HUES64 (cell line): ENCODE measurements around the gene FLOT1.
"Not testable (repeated sequence)": the region's sequence is repeated elsewhere in the genome, so short reads cannot be mapped to it uniquely, and the experiment has no call there.

ENCODE experiments used
- H3K27ac ChIP-seq: 2 replicates; pipeline ENCODE4 v1.7.0; 2013; ENCODE audit warnings: low read depth, low read length, inconsistent platforms
- H3K27me3 ChIP-seq: 2 replicates; pipeline ENCODE4 v1.6.1; 2013; ENCODE audit warnings: mild to moderate bottlenecking, low read length; ENCODE audit not compliant: insufficient read depth
- H3K36me3 ChIP-seq: 2 replicates; pipeline ENCODE4 v1.6.1; 2013; ENCODE audit warnings: mild to moderate bottlenecking, low read length; ENCODE audit not compliant: insufficient read depth
- H3K4me1 ChIP-seq: 2 replicates; pipeline ENCODE4 v1.6.1; 2013; ENCODE audit warnings: mild to moderate bottlenecking, low read length, moderate library complexity; ENCODE audit not compliant: insufficient read depth
- H3K4me3 ChIP-seq: 2 replicates; pipeline ENCODE4 v1.5.1; 2013; ENCODE audit warnings: mild to moderate bottlenecking, low read length, moderate library complexity
- H3K9ac ChIP-seq: 2 replicates; pipeline ENCODE4 v1.6.1; 2013; ENCODE audit warnings: mild to moderate bottlenecking, low read depth, low read length
- H3K9me3 ChIP-seq: 2 replicates; pipeline ENCODE4 v1.6.1; 2013; ENCODE audit warnings: low read depth, low read length; ENCODE audit not compliant: insufficient read depth
- WGBS: fragments of 150-250, 120-280 bp; methylation state at CpG from one replicate; pipeline ENCODE4 v1.1.7; 2013; ENCODE audit warnings: missing lambda C conversion rate; 5-methylcytosine and 5-hydroxymethylcytosine counted together

FLOT1 gene

GRCh38 chr6:30721198-30722024 lies 21.1 kb downstream of the FLOT1 start:
- peaks cover 45% of the 10 kb centered on the region for H3K36me3 ChIP-seq
- H3K4me3 ChIP-seq: peak overlapping the region; percentile 98
- peak overlapping the region; percentile 100 for H3K9ac ChIP-seq
- no peaks in the 10 kb centered on the region for H3K27me3 ChIP-seq
- H3K27ac ChIP-seq: peak overlapping the region; percentile 99
- H3K9me3 ChIP-seq: no peaks in the 10 kb centered on the region
- WGBS: under 1% methylated on average over 69 of the region's 71 CpGs
- peaks cover 8% of the 10 kb centered on the region; the same call in 1 of the 2 replicates for H3K4me1 ChIP-seq

- H3K4me3 ChIP-seq: peak overlapping the region; percentile 98
- no peaks in the 10 kb centered on the region for H3K9me3 ChIP-seq
- WGBS: under 1% methylated on average over 29 of the region's 29 CpGs
- peak overlapping the region; percentile 99 for H3K27ac ChIP-seq
- H3K27me3 ChIP-seq: no peaks in the 10 kb centered on the region
- H3K9ac ChIP-seq: peak overlapping the region; percentile 100
- H3K4me1 ChIP-seq: peaks cover 8% of the 10 kb centered on the region; the same call in 1 of the 2 replicates
- peaks cover 42% of the 10 kb centered on the region for H3K36me3 ChIP-seq
Observed at GRCh38 chr6:30720738-30721197, 21.7 kb downstream of the FLOT1 start.

- peak within 1 kb of the TSS; percentile 98 for H3K4me3 ChIP-seq
- peak within 1 kb of the TSS; percentile 100 for H3K9ac ChIP-seq
- peaks cover 8% of the 10 kb centered on the region; the same call in 1 of the 2 replicates for H3K4me1 ChIP-seq
- WGBS: under 1% methylated on average over 37 of the region's 38 CpGs
- no peaks in the 10 kb centered on the region for H3K27me3 ChIP-seq
- peaks cover 36% of the 10 kb centered on the region for H3K36me3 ChIP-seq
- no peaks in the 10 kb centered on the region for H3K9me3 ChIP-seq
- peak within 1 kb of the TSS; percentile 99 for H3K27ac ChIP-seq
Observed at GRCh38 chr6:30719791-30720737, 22.4 kb downstream of the FLOT1 start, which contains the start of gene TUBB. Gene TUBB (plus strand): TSS chr6:30720352. CDS start chr6:30720507, 155 bp downstream.

- peak overlapping the region; percentile 90 for H3K27ac ChIP-seq
- H3K9ac ChIP-seq: peak overlapping the region; percentile 100
- no peaks in the 10 kb centered on the region for H3K27me3 ChIP-seq
- WGBS: 5% methylated on average over 8 of the region's 8 CpGs
- H3K4me1 ChIP-seq: peaks cover 8% of the 10 kb centered on the region; the same call in 1 of the 2 replicates
- H3K4me3 ChIP-seq: peak overlapping the region; percentile 98
- H3K36me3 ChIP-seq: peaks cover 36% of the 10 kb centered on the region
- no peaks in the 10 kb centered on the region for H3K9me3 ChIP-seq
Observed at GRCh38 chr6:30719356-30719755, 23.1 kb downstream of the FLOT1 start.

GRCh38 chr6:30717845-30718720 lies 24.4 kb downstream of the FLOT1 start:
- Histone ChIP-seq H3K27ac (peak overlapping the region; percentile 96), H3K9ac (peak overlapping the region; percentile 94), H3K4me3 (peak overlapping the region; percentile 98), H3K36me3 (peaks cover 36% of the 10 kb centered on the region)
- H3K9me3 ChIP-seq, H3K27me3 ChIP-seq, H3K4me1 ChIP-seq: not testable (repeated sequence)
- WGBS: 88% methylated on average over 35 of the region's 37 CpGs

GRCh38 chr6:30717129-30717844 lies 25.2 kb downstream of the FLOT1 start, which contains the start of gene MDC1:
Gene MDC1 (minus strand): TSS chr6:30717281. CDS start chr6:30715175, 2,106 bp downstream.
- Histone ChIP-seq H3K27ac (peak within 1 kb of the TSS; percentile 96), H3K4me3 (peak within 1 kb of the TSS; percentile 75), H3K9ac (peak within 1 kb of the TSS; percentile 94), H3K36me3 (peaks cover 36% of the 10 kb centered on the region), H3K27me3 (no peaks in the 10 kb centered on the region), H3K9me3 (no peaks in the 10 kb centered on the region), H3K4me1 (peaks cover 4% of the 10 kb centered on the region; the same call in 1 of the 2 replicates)
- WGBS: under 1% methylated on average over 48 of the region's 48 CpGs

- H3K4me3 ChIP-seq: peak overlapping the region; percentile 75
- WGBS: 3% methylated on average over 8 of the region's 8 CpGs
- H3K27ac ChIP-seq: peak overlapping the region; percentile 96
- H3K4me1 ChIP-seq: peaks cover 4% of the 10 kb centered on the region; the same call in 1 of the 2 replicates
- peak overlapping the region; percentile 81 for H3K9ac ChIP-seq
- no peaks in the 10 kb centered on the region for H3K27me3 ChIP-seq
- H3K36me3 ChIP-seq: peaks cover 38% of the 10 kb centered on the region
- no peaks in the 10 kb centered on the region for H3K9me3 ChIP-seq
Observed at GRCh38 chr6:30716879-30717128, 25.7 kb downstream of the FLOT1 start.

GRCh38 chr6:30714263-30714662 lies 28.2 kb downstream of the FLOT1 start:
- H3K27ac ChIP-seq: no peak overlapping the region
- H3K4me1 ChIP-seq: peaks cover 4% of the 10 kb centered on the region; the same call in 1 of the 2 replicates
- H3K9ac ChIP-seq: no peak overlapping the region
- H3K4me3 ChIP-seq: no peak overlapping the region
- H3K9me3 ChIP-seq: no peaks in the 10 kb centered on the region
- no peaks in the 10 kb centered on the region for H3K27me3 ChIP-seq
- no CpG with 5 or more reads among the region's 1 CpG for WGBS
- peaks cover 58% of the 10 kb centered on the region for H3K36me3 ChIP-seq

- H3K9me3 ChIP-seq: no peaks in the 10 kb centered on the region
- H3K4me3 ChIP-seq: no peak overlapping the region
- H3K36me3 ChIP-seq: peaks cover 76% of the 10 kb centered on the region
- no peaks in the 10 kb centered on the region for H3K4me1 ChIP-seq
- H3K27ac ChIP-seq: no peak overlapping the region
- no peak overlapping the region for H3K9ac ChIP-seq
- H3K27me3 ChIP-seq: no peaks in the 10 kb centered on the region
- WGBS: 95% methylated on average over 7 of the region's 7 CpGs
Observed at GRCh38 chr6:30712441-30712945, 30.0 kb downstream of the FLOT1 start.
